ENCODE measurements around the gene ORM1. TPM values are rescaled to one million over a fixed set of nuclear protein-coding genes. Genes with fewer than 3 reads are reported as not detected.

ORM1 gene
- total RNA-seq, 2 experiments from 2014 or later, result not detected

GRCh38 chr9:114375386-114376175, 52.7 kb downstream of the ORM1 start:
- DNase-seq, result peak; percentile 71
- peak overlapping the region; percentile 60 for H3K4me3 Mint-ChIP-seq
- H3K4me1 Mint-ChIP-seq, result peaks cover 81% of the 10 kb centered on the region
- H3K9me3 Mint-ChIP-seq, result no peaks in the 10 kb centered on the region
- H3K27me3 Mint-ChIP-seq, result no peaks in the 10 kb centered on the region
- H3K36me3 Mint-ChIP-seq, result peaks cover 59% of the 10 kb centered on the region
- H3K27ac Mint-ChIP-seq, result peak overlapping the region; percentile 87
- POLR2A ChIA-PET, result interaction anchor here (0.8 to 15.1 kb wide), 5 partner anchors 8 to 27 kb away, joined by 3 to 637 read pairs (median 4); partner anchors contain the start of gene AKNA
- no peak for ATAC-seq (ENCODE audit: low read depth)

Other genes with a start within 250 kb of the ORM1 start
- gene AMBP, start 244.8 kb upstream of the ORM1 start, total RNA-seq, result not detected
- gene KIF12, start 223.8 kb upstream of the ORM1 start, total RNA-seq, result not detected
- gene COL27A1, start 167.6 kb upstream of the ORM1 start, total RNA-seq, result 1 to 10 TPM; 1.7 to 1.9 TPM
- gene ORM2, start 6.8 kb downstream of the ORM1 start, total RNA-seq, result not detected
- 100 to 1,000 TPM; 482 to 492 TPM for gene AKNA, start 64.9 kb downstream of the ORM1 start, total RNA-seq
- 10 to 100 TPM; 10.5 TPM for gene WHRN, start 182.4 kb downstream of the ORM1 start, total RNA-seq

All from activated naive CD8-positive, alpha-beta T cell treated with anti-CD3 and anti-CD28 coated beads, Interleukin-2, amount 10 ng/mL, durations not matched to agents 7 days and 5 days (primary cell).